Measurements from ENCODE around the gene SORD.
"Not testable (repeated sequence)": the region's sequence is repeated elsewhere in the genome, so short reads cannot be mapped to it uniquely, and the experiment has no call there.

GRCh38 chr15:45052676-45053075, 29.7 kb downstream of the SORD start:
- TF ChIP-seq POLR2A, CTCF, POLR2AphosphoS5 (IDR thresholded peaks at IDR 0.05): not testable (repeated sequence)
